ENCODE measurements around the gene TBCD. TPM values are rescaled to one million over a fixed set of nuclear protein-coding genes. Genes with fewer than 3 reads are reported as not detected.

TBCD gene
- total RNA-seq, 1 experiment from 2014 or later: 173 TPM

DNA sequence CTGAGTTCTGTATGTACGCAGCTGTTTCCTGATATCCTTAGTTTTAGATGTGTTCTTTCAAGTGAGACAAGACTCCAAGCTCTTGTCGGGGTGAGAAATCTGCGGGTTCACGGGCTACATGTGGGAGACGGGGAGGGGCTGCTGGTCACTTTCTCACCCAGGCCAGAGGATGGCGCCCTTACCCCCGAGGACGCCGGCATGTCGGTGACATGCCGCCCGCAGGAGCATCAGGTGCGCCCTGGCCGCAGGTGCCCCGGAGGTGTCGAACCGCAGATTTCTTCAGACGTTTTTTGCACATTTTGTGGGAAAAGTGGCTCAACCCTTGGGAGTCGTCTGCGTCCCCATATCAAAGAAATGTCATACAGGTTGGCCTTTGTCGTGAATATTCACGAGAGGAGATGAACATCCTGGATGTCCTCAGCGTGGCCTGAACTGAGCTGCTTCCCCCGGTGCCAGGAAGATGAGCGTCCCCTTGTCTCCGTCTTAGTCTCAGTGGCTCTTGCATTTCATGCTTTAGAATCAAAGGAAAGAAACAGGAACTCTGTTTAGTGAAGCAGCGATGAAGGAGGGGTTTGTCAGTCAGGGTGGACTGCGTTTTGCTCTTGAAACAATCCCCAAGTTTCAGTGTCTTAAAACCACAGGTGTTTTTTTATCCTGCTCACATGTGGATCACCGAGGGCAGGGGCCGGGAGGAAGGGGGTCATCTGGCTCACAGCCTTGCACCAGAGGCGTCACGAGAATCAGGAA lies 163.3 kb downstream of the TBCD start (continued):
- TF ChIP-seq, protein P1, sequence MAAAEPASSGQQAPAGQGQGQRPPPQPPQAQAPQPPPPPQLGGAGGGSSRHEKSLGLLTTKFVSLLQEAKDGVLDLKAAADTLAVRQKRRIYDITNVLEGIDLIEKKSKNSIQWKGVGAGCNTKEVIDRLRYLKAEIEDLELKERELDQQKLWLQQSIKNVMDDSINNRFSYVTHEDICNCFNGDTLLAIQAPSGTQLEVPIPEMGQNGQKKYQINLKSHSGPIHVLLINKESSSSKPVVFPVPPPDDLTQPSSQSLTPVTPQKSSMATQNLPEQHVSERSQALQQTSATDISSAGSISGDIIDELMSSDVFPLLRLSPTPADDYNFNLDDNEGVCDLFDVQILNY (CRISPR knock-in tag; IDR thresholded peaks at IDR 0.05): no peak
- no peak for TF ChIP-seq FOXP1 (CRISPR knock-in tag; IDR thresholded peaks at IDR 0.05; ENCODE audit: borderline replicate concordance)
- TF ChIP-seq, protein P2, sequence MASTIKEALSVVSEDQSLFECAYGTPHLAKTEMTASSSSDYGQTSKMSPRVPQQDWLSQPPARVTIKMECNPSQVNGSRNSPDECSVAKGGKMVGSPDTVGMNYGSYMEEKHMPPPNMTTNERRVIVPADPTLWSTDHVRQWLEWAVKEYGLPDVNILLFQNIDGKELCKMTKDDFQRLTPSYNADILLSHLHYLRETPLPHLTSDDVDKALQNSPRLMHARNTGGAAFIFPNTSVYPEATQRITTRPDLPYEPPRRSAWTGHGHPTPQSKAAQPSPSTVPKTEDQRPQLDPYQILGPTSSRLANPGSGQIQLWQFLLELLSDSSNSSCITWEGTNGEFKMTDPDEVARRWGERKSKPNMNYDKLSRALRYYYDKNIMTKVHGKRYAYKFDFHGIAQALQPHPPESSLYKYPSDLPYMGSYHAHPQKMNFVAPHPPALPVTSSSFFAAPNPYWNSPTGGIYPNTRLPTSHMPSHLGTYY (CRISPR knock-in tag; IDR thresholded peaks at IDR 0.05): no peak
- no peak for TF ChIP-seq TP53 (CRISPR knock-in tag; IDR thresholded peaks at IDR 0.05)
- TF ChIP-seq ZNF263 (CRISPR knock-in tag; IDR thresholded peaks at IDR 0.05; ENCODE audit: low read depth): no peak
- TF ChIP-seq, protein P3, sequence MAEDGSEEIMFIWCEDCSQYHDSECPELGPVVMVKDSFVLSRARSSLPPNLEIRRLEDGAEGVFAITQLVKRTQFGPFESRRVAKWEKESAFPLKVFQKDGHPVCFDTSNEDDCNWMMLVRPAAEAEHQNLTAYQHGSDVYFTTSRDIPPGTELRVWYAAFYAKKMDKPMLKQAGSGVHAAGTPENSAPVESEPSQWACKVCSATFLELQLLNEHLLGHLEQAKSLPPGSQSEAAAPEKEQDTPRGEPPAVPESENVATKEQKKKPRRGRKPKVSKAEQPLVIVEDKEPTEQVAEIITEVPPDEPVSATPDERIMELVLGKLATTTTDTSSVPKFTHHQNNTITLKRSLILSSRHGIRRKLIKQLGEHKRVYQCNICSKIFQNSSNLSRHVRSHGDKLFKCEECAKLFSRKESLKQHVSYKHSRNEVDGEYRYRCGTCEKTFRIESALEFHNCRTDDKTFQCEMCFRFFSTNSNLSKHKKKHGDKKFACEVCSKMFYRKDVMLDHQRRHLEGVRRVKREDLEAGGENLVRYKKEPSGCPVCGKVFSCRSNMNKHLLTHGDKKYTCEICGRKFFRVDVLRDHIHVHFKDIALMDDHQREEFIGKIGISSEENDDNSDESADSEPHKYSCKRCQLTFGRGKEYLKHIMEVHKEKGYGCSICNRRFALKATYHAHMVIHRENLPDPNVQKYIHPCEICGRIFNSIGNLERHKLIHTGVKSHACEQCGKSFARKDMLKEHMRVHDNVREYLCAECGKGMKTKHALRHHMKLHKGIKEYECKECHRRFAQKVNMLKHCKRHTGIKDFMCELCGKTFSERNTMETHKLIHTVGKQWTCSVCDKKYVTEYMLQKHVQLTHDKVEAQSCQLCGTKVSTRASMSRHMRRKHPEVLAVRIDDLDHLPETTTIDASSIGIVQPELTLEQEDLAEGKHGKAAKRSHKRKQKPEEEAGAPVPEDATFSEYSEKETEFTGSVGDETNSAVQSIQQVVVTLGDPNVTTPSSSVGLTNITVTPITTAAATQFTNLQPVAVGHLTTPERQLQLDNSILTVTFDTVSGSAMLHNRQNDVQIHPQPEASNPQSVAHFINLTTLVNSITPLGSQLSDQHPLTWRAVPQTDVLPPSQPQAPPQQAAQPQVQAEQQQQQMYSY (CRISPR knock-in tag; IDR thresholded peaks at IDR 0.05): no peak
- TF ChIP-seq, protein P4, sequence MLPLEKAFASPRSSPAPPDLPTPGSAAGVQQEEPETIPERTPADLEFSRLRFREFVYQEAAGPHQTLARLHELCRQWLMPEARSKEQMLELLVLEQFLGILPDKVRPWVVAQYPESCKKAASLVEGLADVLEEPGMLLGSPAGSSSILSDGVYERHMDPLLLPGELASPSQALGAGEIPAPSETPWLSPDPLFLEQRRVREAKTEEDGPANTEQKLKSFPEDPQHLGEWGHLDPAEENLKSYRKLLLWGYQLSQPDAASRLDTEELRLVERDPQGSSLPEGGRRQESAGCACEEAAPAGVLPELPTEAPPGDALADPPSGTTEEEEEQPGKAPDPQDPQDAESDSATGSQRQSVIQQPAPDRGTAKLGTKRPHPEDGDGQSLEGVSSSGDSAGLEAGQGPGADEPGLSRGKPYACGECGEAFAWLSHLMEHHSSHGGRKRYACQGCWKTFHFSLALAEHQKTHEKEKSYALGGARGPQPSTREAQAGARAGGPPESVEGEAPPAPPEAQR (CRISPR knock-in tag; IDR thresholded peaks at IDR 0.05): no peak

DNA sequence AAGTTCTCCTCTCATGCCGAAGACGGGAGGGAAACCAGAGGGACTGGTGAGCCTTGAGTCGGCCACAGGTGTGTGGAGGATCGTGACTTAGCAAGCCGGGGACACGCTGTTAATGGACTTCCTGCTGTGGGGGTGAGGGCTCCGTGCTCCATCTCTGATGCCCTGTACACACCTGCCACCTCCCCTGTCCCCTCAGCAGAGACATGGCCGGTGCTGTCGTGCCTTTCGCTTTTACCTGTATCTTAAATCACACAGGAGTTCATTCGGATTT lies 163.8 kb downstream of the TBCD start:
- ChIA-PET POLR2A (no interaction called here), CTCF (interaction anchor here (1.0 to 2.5 kb wide), 2 partner anchors 79 to 134 kb away, joined by 3 to 13 read pairs; no protein-coding TSS in a partner anchor)
- no peak for ATAC-seq
- Mint-ChIP-seq H3K9me3 (no peaks in the 10 kb centered on the region), H3K4me3 (no peak overlapping the region), H3K36me3 (peaks cover 31% of the 10 kb centered on the region), H3K27ac (0 out of 2 replicates have a peak overlapping the region, but pooled peaks have one; percentile 10), H3K4me1 (0 out of 2 replicates have a peak, but pooled peaks cover 3% of the 10 kb centered on the region), H3K27me3 (ENCODE audit: low read depth) (no peaks in the 10 kb centered on the region)
- DNase-seq (ENCODE audit: low spot score): no peak
- TF ChIP-seq, protein P5, sequence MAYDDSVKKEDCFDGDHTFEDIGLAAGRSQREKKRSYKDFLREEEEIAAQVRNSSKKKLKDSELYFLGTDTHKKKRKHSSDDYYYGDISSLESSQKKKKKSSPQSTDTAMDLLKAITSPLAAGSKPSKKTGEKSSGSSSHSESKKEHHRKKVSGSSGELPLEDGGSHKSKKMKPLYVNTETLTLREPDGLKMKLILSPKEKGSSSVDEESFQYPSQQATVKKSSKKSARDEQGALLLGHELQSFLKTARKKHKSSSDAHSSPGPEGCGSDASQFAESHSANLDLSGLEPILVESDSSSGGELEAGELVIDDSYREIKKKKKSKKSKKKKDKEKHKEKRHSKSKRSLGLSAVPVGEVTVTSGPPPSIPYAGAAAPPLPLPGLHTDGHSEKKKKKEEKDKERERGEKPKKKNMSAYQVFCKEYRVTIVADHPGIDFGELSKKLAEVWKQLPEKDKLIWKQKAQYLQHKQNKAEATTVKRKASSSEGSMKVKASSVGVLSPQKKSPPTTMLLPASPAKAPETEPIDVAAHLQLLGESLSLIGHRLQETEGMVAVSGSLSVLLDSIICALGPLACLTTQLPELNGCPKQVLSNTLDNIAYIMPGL (CRISPR knock-in tag; IDR thresholded peaks at IDR 0.05): no peak
- TF ChIP-seq, protein P6, sequence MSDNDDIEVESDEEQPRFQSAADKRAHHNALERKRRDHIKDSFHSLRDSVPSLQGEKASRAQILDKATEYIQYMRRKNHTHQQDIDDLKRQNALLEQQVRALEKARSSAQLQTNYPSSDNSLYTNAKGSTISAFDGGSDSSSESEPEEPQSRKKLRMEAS (CRISPR knock-in tag; IDR thresholded peaks at IDR 0.05): no peak

DNA sequence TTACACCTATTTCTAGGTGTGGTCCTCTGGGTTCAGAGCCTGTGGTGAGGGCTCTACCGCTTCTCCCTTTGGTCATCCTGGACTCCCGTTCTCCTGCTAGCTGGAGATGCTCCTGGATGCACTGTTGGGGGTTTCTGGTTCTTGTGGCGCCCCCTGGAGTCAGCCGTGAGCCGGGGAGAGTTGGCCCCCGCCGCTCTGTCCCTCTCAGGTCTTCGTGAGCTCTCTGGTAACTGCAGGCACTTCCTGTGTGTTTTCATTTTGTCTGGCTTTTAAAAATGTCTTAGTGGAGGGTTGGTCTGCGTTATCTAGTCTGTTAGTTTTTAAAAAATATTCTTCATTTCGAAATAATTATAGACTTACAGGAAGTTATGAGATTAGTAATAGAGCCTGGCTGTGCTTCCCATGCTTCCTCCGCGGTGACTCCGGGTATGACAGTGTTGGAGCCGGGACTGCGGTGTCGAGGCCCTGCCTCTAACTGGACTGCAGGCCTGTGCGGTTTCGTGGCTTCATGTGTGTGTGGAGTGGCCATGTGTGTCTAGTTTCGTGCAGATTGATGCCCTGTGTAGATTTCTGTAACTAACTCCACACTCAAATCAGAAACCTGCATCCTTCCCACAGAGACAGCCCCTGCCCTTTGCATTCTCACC lies 166.0 kb downstream of the TBCD start:
- H3K27me3 Mint-ChIP-seq (ENCODE audit: low read depth): no peaks in the 10 kb centered on the region
- POLR2A ChIA-PET: no interaction called here
- TF ChIP-seq FOXP1 (CRISPR knock-in tag; IDR thresholded peaks at IDR 0.05; ENCODE audit: borderline replicate concordance): no peak
- no peak for TF ChIP-seq IRF2 (CRISPR knock-in tag; IDR thresholded peaks at IDR 0.05; ENCODE audit: borderline replicate concordance, low read depth)
- TF ChIP-seq, protein P7, sequence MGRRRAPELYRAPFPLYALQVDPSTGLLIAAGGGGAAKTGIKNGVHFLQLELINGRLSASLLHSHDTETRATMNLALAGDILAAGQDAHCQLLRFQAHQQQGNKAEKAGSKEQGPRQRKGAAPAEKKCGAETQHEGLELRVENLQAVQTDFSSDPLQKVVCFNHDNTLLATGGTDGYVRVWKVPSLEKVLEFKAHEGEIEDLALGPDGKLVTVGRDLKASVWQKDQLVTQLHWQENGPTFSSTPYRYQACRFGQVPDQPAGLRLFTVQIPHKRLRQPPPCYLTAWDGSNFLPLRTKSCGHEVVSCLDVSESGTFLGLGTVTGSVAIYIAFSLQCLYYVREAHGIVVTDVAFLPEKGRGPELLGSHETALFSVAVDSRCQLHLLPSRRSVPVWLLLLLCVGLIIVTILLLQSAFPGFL (CRISPR knock-in tag; IDR thresholded peaks at IDR 0.05; ENCODE audit: borderline replicate concordance): no peak
- TF ChIP-seq, protein P8, sequence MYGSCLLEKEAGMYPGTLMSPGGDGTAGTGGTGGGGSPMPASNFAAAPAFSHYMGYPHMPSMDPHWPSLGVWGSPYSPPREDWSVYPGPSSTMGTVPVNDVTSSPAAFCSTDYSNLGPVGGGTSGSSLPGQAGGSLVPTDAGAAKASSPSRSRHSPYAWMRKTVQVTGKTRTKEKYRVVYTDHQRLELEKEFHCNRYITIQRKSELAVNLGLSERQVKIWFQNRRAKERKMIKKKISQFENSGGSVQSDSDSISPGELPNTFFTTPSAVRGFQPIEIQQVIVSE (CRISPR knock-in tag; IDR thresholded peaks at IDR 0.05; ENCODE audit: borderline replicate concordance): no peak
- TF ChIP-seq, protein P9, sequence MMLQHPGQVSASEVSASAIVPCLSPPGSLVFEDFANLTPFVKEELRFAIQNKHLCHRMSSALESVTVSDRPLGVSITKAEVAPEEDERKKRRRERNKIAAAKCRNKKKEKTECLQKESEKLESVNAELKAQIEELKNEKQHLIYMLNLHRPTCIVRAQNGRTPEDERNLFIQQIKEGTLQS (CRISPR knock-in tag; conservative IDR thresholded peaks at IDR 0.05): no peak
- TF ChIP-seq, protein P3 (CRISPR knock-in tag; IDR thresholded peaks at IDR 0.05): no peak

More for the DNA sequence above, 166.0 kb downstream of the TBCD start:
- no peak overlapping the region for H3K27ac Mint-ChIP-seq
- peak; percentile 79 for ATAC-seq
- CTCF ChIA-PET: interaction anchor here (0.5 to 1.6 kb wide), 29 partner anchors 8 to 249 kb away, joined by 3 to 16 read pairs (median 4); no protein-coding TSS in a partner anchor
- no peak overlapping the region for H3K4me3 Mint-ChIP-seq
- peak; percentile 62 for DNase-seq (ENCODE audit: low spot score)
- H3K4me1 Mint-ChIP-seq: 0 out of 2 replicates have a peak, but pooled peaks cover 3% of the 10 kb centered on the region
- H3K9me3 Mint-ChIP-seq: no peaks in the 10 kb centered on the region
- H3K36me3 Mint-ChIP-seq: peaks cover 25% of the 10 kb centered on the region
